Liver (tissue), 3 donors: ENCODE results near the gene CDH4.

Source experiments
- ATF3 ChIP-seq: IDR thresholded peaks from 2 replicates; pipeline ENCODE4 v1.6.1; 2016; ENCODE audit warnings: antibody characterized with exemption
- EGR1 ChIP-seq, 2 donors: IDR thresholded peaks; 2 replicates each; pipeline ENCODE4 v1.6.1; 2016 to 2018; ENCODE audit warnings: antibody characterized with exemption in 2 of 2, low read depth in 2 of 2
- FOXA1 ChIP-seq: IDR thresholded peaks from 2 replicates; pipeline ENCODE4 v1.6.1; 2016; ENCODE audit warnings: antibody characterized with exemption
- HNF4A ChIP-seq, 2 donors: conservative IDR thresholded peaks; 2 replicates each; pipeline ENCODE4 v1.6.1; 2016; ENCODE audit warnings: antibody characterized with exemption in 2 of 2, mild to moderate bottlenecking in 2 of 2
- HNF4G ChIP-seq: IDR thresholded peaks from 2 replicates; pipeline ENCODE4 v1.6.1; 2016; ENCODE audit warnings: antibody characterized with exemption
- JUND ChIP-seq, 2 donors: IDR thresholded peaks; 2 replicates each; pipeline ENCODE4 v1.6.1; 2016; ENCODE audit warnings: antibody characterized with exemption in 2 of 2
- MAX ChIP-seq: IDR thresholded peaks from 2 replicates; pipeline ENCODE4 v1.6.1; 2016; ENCODE audit warnings: antibody characterized with exemption
- RAD21 ChIP-seq, 2 donors: IDR thresholded peaks; 2 replicates each; pipeline ENCODE4 v1.6.1; 2016; ENCODE audit warnings: antibody characterized with exemption in 2 of 2, mild to moderate bottlenecking in 2 of 2
- RXRA ChIP-seq, 2 donors: IDR thresholded peaks; 2 replicates each; pipeline ENCODE4 v1.6.1; 2017 to 2018; ENCODE audit warnings: antibody characterized with exemption in 2 of 2, mild to moderate bottlenecking in 1 of 2
- SP1 ChIP-seq: IDR thresholded peaks from 2 replicates; pipeline ENCODE4 v1.6.1; 2018; ENCODE audit warnings: antibody characterized with exemption, mild to moderate bottlenecking
- TAF1 ChIP-seq: conservative IDR thresholded peaks from 2 replicates; pipeline ENCODE4 v1.6.1; 2016; ENCODE audit warnings: antibody characterized with exemption, mild to moderate bottlenecking
- YY1 ChIP-seq: IDR thresholded peaks from 2 replicates; pipeline ENCODE4 v1.6.1; 2016; ENCODE audit warnings: antibody characterized with exemption, mild to moderate bottlenecking
- TF ChIP-seq, protein P1 (sequence below): fragments of 150-350 bp; IDR thresholded peaks from 2 replicates; pipeline ENCODE4 v1.5.1; 2017; ENCODE audit warnings: improper control_type of control experiment, low read depth, low read length; ENCODE audit not compliant: missing input control
- TF ChIP-seq, protein P2 (sequence below): IDR thresholded peaks from 2 replicates; pipeline ENCODE4 v1.6.1; 2016; ENCODE audit warnings: antibody characterized with exemption, mild to moderate bottlenecking
- donor health status: healthy.
- donor health status: healthy.

DNA sequence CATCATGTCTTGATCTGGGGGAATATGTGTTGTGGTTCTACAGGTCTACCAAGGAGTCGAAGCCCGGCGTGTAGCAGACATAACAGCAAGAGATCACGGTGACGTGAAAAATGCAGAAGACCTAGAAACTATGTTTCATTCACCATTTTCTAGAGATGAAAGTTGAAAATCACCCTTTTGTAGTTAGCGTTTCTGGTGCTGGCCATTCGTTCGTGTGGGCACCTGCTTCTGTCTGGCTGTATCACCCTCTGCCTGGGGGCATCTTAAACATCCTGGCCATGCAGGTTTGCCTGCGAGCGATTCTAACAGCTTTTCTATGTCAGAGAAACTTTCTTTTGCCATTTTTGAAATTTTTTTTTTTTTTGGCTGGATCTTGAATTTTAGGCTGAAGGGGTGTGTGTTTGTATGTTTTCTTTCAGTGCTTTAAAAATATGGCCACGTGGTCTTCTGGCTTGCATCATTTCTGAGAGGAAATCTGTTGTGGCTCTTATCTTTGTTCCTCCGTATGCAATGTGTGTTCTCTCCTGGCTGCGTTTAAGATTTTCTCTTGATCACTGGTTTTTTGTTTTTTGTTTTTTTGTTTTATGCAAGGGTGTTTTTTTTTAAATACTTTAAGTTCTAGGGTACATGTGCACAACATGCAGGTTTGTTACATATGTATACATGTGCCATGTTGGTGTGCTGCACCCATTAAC, 226.7 kb downstream of the CDH4 start:
- TF ChIP-seq, protein P1, sequence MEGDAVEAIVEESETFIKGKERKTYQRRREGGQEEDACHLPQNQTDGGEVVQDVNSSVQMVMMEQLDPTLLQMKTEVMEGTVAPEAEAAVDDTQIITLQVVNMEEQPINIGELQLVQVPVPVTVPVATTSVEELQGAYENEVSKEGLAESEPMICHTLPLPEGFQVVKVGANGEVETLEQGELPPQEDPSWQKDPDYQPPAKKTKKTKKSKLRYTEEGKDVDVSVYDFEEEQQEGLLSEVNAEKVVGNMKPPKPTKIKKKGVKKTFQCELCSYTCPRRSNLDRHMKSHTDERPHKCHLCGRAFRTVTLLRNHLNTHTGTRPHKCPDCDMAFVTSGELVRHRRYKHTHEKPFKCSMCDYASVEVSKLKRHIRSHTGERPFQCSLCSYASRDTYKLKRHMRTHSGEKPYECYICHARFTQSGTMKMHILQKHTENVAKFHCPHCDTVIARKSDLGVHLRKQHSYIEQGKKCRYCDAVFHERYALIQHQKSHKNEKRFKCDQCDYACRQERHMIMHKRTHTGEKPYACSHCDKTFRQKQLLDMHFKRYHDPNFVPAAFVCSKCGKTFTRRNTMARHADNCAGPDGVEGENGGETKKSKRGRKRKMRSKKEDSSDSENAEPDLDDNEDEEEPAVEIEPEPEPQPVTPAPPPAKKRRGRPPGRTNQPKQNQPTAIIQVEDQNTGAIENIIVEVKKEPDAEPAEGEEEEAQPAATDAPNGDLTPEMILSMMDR, result no peak
- TF ChIP-seq EGR1 (IDR thresholded peaks at IDR 0.05; ENCODE audit: low read depth in 2 of 2) (no peak), MAX (no peak), JUND (IDR thresholded peaks at IDR 0.05) (no peak), FOXA1 (no peak), ATF3 (no peak), TAF1 (no peak), HNF4A (conservative IDR thresholded peaks at IDR 0.05) (no peak), SP1 (no peak), HNF4G (no peak), YY1 (no peak), RAD21 (IDR thresholded peaks at IDR 0.05) (no peak), RXRA (IDR thresholded peaks at IDR 0.05) (no peak)
- TF ChIP-seq, protein P2, sequence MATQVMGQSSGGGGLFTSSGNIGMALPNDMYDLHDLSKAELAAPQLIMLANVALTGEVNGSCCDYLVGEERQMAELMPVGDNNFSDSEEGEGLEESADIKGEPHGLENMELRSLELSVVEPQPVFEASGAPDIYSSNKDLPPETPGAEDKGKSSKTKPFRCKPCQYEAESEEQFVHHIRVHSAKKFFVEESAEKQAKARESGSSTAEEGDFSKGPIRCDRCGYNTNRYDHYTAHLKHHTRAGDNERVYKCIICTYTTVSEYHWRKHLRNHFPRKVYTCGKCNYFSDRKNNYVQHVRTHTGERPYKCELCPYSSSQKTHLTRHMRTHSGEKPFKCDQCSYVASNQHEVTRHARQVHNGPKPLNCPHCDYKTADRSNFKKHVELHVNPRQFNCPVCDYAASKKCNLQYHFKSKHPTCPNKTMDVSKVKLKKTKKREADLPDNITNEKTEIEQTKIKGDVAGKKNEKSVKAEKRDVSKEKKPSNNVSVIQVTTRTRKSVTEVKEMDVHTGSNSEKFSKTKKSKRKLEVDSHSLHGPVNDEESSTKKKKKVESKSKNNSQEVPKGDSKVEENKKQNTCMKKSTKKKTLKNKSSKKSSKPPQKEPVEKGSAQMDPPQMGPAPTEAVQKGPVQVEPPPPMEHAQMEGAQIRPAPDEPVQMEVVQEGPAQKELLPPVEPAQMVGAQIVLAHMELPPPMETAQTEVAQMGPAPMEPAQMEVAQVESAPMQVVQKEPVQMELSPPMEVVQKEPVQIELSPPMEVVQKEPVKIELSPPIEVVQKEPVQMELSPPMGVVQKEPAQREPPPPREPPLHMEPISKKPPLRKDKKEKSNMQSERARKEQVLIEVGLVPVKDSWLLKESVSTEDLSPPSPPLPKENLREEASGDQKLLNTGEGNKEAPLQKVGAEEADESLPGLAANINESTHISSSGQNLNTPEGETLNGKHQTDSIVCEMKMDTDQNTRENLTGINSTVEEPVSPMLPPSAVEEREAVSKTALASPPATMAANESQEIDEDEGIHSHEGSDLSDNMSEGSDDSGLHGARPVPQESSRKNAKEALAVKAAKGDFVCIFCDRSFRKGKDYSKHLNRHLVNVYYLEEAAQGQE, result no peak
